Germinal center (tissue), 1 donor: Measurements from ENCODE around the gene SLC11A1.
A peak's percentile ranks its signal among the peaks of the same experiment; 100 is the strongest.

Experiments used
- DNase-seq: peaks from one replicate; pipeline ENCODE4 v3.0.0; 2012; ENCODE audit warnings: mixed read lengths, low spot score

The SLC11A1 gene

DNA sequence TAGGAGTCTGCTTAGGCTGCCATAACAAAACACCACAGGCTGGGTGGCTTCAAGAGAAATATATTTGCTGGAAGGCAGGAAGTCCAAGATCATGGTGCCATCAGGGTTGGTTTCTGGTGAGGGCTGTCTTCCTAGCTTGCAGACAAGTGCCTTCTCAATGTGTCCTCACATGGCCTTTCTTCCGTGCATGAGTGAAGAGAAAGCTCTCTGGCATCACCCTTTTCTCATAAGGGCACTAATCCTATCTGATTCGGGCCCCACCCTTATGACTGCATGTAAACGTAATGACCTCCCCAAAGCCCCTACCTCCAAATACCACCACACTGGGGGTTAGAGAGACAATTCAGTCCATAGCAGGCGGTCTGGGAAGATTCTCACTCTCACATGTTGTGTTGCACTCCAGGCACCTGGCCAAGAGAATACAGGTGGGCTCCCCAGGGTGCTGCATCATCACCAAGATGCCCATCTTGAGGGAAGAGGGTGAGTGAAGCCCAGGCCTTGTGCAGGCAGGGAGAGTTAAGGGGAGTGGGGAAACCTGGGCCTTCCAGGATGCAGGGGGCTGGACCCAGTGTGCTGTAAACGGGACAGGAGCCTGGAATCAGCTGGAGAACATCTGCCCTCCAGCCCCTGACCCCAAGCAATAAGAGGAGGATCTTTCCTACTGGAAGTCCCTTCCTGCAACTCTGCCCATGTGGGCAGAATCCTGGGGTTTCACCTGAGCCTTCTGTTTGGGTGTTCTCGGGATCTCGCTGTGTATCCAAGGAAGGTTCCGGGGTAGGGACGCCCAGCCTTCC is 15.3 kb upstream of the SLC11A1 start:
- no peak for DNase-seq

DNA sequence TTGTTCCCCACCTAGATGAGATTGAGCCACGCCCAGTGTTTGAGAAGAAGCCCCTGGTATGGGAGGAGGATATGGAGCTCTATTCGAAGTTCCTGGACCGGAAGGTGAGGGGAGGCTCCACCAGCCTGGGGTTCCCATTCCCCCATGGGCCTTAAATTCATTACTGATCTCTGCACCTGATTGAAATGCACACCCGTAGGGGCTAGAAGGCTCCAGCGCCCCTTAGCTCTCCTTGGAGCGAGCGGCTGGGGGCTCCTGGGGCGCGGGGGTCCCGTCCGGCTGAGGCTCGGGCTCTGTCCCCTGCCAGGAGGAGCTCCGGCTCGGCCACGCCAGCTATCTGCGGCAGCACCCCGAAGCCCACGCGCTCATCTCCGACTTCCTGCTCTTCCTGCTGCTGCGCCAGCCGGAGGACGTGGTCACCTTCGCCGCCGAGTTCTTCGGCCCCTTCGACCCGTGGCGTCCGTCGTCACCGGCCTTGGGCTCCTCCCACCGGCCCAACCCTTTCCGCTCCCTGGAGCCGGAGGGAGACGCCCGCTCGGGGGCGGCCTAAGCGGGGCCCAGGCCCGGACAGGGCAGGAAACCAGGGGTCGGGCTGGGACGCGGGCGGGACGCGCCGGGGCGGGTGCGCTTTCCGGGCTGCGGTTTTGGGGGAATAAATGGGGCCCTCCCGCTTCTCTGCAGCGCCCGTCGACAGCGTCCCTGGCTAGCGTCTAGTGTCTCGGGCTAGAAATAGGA is 14.5 kb upstream of the SLC11A1 start:
- peak; percentile 80 for DNase-seq

DNA sequence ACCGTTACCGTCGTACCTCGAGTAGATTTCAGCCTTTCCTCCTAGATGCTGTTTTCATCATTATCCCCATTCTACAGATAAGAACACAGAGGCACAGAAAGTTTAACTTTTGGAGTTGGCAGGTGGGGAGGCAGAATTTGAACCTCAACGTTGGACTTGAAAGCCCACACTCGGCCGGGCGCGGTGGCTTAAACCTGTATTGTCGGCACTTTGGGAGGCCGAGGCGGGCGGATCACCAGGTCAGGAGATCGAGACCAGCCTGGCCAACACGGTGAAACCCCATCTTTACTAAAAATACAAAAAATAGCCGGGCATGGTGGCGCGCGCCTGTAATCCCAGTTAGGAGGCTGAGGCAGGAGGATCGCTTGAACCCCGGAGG is 13.9 kb upstream of the SLC11A1 start:
- no peak for DNase-seq

DNA sequence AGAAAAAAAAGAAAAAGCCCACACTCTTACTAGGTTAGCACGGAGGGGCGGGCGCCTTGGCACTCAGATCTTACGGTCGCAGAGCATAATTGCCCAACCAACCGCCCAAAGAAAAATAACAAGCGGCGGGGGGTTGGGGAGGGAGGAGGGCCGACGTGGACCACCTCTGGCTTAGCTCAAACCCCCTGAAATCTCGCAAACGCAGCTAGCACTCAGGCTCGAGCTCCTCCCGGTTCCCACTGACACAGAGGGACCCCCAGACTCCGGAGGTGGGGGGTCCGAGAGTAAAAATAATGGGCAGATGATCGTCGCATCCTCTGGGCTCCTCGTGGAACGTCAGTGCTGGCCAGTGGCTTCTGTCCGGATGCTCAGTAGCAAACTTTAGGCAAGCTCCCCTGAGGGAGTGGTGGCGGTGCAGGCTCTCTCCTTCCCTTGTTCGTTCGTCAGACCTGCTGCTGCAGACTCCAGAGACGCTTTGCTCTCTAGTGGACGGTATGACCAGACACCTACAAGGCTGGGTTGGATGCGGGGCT is 13.4 kb upstream of the SLC11A1 start:
- DNase-seq = no peak

DNA sequence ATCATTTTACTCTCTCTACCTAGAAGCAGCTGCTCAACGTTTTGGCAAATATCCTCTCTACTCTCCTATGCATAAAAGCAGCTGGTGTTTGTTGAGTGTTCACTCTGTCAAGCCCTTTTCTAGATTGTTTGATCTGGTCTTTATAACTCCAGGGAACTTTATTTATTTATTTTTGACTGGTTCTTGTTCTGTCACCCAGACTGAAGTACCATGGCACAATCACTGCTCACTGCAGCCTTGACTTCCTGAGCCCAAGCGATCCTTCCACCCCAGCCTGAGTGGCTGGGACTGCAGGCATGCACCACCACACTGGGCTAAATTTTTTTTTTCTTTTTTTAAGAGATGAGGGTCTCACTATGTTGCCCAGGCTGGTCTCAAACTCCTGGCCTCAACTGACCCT is 12.7 kb upstream of the SLC11A1 start:
- no peak for DNase-seq

DNA sequence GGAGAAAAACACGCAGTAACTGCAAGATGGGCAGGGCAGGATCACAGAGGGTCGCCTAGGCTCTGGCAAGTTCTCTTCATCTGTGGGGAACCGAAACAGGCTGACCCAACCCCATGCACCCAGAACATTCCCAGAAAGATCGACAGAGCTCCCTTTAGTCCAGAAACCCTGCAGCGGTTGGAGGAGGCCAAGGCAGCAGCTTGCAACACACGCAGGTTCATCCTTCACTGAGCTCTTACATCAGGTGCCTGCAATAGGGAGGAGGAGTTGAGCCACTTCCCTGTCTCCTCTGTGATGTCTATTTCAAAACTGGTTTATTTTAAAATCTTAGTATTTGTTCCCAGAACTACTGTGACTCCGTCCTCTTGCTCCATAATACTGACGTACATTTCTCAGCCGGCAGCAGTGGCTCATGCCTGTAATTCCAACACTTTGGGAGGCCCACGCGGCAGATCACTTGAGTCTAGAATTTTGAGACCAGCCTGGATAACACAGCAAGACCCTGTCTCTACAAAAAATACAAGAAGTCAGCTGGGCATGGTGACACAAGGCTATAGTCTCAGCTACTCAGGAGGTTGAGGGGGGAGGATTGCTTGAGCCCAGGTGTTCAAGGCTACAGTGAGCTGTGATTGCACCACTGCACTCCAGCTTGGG is 11.5 kb upstream of the SLC11A1 start:
- DNase-seq = no peak

DNA sequence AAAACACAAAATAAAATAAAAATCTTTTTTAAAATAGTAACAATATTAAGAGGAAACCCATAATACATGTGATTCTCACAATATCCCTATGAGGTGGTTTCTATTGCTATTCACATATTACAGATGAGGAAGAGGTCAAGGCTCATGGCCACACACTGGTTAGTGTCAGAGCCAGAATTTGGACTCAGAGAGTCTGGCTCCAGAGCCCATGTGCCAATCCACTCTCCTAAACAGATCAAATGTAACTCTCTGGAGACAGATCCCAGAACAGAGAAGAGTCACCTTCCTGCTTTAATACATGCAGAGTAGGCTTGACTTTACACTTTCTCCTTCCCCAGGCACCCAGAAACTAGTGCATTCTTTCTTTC is 10.1 kb upstream of the SLC11A1 start:
- DNase-seq = no peak

DNA sequence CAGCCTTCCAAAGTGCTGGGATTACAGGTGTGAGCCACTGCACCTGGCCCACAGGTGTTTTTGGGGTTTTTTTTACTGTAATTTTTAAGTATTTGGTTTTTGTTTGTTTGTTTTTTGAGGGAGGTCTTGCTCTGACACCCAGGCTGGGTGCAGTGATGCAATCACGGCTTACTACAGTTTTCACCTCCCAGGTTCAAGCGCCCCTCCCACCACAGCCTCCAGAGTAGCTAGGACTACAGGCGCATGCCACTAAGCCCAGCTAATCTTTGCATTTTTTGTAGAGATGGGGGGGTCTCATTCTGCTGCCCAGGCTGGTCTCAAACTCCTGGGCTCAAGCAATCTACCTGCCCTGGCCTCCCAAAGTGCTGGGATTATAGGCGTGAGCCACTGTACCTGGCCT is 7.3 kb upstream of the SLC11A1 start:
- DNase-seq = no peak

DNA sequence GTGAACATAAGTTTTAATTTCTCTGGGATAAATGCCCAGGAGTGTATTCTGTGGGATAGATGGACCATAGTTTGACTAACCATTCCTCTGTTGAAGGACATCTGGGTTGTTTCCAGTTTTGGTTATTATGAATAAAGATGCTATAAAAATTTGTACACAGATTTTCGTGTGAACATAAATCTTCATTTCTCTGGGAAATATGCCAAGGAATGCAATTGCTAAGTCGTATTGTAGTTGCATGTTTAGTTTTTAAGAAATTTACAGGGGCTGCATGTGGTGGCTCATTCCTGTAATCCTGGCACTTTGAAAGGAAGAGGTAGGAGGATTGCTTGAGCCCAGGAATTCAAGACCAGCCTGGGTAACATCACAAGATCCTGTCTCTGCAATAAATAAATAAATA is 6.9 kb upstream of the SLC11A1 start:
- no peak for DNase-seq

DNA sequence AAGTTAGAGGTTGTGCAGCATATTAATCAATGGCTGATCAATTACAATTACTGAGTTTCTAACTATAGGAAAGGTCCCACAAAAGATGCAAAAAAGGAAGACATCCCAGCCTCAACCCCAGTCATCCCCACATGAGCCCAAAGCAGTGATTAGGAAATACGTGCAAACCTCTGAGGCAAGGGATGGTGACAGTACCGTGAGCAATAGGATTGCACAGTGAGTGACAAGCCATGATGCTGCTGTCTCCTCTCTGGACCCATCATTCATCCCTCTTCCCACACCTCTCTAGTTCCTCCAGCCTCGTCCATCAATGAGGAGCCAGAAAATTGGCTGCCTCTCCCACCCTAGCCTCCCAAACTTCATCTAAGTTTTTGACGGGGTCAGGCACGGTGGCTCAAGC is 4.0 kb upstream of the SLC11A1 start:
- DNase-seq = no peak

DNA sequence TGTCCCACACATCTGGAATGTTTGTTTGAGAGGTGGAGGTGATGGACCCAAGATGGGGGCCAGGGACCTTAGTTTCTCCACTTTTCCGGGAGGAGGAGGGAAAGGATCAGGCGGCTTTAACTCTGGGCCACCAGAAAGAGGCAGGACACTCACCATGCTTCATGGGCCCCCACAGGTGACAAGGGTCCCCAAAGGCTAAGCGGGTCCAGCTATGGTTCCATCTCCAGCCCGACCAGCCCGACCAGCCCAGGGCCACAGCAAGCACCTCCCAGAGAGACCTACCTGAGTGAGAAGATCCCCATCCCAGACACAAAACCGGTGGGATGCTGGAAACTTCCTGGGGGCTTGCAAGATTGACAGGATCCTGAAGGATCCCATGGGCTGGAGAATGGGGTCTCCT is 712 bp downstream of the SLC11A1 start:
- no peak for DNase-seq

DNA sequence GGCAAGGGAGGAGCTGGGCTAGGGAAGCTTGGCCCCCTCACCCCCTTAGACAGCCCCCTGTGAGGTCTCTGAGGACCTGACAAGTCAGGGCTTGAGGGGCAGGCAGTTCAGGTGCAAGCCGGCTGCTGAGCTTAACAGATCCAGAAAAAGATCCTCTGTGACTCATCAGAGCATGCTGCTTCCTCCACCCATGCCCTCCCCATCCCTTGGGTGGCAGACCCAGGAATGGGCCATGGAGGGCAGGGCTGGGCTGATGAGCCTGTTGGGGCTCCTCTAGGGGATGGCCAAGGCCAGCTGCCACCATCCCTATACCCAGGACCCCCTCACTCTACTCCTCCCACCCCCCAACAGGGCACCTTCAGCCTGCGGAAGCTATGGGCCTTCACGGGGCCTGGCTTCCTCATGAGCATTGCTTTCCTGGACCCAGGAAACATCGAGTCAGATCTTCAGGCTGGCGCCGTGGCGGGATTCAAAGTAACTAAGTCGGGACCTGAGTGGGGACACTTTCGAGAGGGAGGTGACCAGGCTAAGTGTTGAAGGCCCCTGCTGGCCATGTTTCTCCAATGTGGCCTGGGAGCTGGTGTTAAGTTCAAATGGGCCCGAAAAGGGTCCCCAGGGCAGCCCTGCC is 1.9 kb downstream of the SLC11A1 start:
- no peak for DNase-seq

DNA sequence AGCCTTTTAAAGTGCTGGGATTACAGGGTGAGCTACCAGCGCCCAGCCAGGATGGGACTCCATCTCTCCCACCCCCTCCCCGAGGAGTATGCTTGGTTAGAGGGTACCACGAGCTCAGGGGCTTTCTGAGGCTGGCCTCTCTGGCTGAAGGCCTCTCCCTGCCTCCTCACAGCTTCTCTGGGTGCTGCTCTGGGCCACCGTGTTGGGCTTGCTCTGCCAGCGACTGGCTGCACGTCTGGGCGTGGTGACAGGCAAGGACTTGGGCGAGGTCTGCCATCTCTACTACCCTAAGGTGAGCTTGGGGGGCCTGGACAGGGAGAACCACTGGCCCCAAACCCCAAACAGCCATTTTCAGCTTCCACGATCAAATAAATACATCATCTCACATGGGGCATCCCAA is 2.9 kb downstream of the SLC11A1 start:
- DNase-seq = no peak

DNA sequence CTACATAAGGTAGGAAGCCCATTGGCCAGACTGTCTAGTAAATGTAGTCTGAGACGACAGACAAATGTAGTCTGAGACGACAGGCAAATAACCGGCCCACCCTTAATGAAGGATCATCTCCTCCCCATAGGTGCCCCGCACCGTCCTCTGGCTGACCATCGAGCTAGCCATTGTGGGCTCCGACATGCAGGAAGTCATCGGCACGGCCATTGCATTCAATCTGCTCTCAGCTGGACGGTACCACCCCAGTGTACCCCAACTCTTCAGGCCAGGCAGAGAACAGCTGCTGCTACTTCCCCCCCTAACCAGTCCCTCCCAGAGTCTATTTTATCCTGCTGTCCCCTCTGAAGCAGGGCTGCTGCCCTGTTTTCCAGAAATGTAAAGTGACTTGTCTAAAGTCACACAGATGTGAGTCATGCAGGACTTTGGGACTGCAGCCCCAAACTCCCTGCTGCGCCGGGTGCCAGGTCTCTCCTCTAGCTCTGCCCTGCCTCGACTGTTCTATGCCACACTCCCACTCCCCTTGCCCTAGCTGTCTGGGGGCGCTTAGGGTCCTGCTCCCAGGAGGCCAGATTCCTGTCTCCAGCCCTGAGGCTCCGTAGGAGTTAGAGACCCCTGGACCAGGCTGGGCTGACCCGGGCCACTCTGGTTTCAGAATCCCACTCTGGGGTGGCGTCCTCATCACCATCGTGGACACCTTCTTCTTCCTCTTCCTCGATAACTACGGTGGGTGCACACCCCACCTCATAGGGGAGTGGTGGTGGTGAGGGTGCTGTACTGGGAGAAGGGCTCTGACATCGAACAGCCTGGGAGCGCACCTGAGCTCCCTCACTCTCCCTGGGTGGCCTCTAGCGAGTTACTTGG is 4.7 kb downstream of the SLC11A1 start:
- DNase-seq = no peak

DNA sequence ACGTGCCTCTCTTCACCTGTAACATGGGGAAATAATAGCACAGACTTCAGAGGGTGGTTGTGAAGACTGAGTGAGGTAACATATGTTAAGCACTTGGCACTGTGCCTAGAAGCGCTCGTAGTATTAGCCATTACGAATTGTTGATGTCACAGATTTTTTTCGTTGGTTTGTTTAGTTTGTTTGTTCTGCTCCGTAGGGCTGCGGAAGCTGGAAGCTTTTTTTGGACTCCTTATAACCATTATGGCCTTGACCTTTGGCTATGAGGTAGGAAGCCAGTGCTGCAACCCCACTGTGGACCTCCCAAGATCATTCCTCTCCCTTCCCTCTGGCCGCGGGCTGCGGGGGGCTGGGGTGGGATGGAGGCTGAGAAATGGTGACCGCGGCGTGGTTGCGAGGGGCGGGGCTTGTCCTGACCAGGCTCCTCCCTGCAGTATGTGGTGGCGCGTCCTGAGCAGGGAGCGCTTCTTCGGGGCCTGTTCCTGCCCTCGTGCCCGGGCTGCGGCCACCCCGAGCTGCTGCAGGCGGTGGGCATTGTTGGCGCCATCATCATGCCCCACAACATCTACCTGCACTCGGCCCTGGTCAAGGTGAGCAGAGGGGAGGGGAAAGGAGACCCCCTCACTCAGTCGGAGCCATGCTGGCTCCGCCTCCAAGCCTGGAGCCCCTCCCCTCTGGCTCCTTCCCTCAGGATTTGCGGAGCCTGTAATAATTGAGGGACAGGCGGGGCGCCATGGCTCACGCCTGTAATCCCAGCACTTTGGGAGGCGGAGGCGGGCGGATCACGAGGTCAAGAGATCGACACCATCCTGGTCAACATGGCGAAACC is 5.5 kb downstream of the SLC11A1 start:
- DNase-seq = peak; percentile 51

DNA sequence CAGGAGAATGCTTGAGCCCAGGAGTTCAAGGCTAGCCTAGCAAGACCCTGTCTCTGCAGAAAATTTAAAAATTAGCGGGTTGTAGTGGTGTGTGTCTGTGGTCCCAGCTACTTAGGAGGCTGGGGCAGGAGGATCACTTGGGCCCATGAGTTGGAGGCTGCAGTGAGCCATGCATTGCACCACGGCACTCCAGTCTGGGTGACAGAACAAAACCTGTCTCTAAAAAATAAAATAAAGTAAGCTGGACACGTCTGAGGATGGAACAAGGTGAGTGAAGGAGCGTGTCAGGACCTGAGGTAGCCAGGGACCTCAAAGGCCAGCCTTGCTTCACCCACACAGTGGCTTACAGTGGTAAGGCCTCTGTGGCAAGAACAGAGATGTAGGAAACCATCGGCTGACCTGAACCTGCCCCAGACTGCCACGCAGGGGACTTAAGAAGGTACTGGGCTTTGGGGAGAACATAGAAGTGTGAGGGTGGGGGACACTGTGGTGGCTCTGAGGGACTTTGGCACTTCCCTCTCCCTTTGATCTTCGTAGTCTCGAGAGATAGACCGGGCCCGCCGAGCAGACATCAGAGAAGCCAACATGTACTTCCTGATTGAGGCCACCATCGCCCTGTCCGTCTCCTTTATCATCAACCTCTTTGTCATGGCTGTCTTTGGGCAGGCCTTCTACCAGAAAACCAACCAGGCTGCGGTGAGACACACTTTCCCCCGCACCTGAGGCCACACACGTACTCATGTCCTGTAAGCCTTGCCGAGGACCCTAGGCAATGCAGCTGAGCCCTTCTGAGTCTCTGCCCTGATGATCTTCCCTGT is 7.5 kb downstream of the SLC11A1 start:
- no peak for DNase-seq

DNA sequence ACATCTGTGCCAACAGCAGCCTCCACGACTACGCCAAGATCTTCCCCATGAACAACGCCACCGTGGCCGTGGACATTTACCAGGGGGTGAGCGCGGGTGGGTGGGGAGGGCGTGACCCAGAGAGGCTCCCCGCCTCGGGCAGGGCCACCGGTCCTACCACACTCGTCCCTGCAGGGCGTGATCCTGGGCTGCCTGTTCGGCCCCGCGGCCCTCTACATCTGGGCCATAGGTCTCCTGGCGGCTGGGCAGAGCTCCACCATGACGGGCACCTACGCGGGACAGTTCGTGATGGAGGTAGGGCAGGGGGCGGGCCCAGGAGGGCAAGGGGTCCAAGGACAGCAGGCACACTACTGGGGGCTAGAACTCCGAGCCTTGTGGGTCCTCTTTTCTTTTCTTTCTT is 9.1 kb downstream of the SLC11A1 start:
- no peak for DNase-seq

DNA sequence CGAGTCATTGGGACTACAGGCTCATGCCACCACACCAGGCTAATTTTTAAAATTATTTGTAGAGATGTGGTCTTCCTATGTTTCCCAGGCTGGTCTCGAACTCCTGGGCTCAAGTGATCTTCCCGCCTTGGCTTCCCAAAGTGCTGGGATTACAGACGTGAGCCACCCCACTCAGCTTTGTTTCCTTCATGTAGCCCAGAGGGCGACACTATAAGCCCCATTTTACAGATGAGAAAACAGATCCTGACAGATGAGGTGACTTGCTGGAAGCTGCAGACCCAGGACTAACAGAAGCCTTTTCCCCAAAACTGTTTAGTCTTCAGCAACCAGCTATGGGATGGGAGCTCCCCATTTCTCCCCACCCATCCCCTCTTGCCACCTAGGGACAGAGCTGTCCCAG is 10.4 kb downstream of the SLC11A1 start:
- DNase-seq = no peak

DNA sequence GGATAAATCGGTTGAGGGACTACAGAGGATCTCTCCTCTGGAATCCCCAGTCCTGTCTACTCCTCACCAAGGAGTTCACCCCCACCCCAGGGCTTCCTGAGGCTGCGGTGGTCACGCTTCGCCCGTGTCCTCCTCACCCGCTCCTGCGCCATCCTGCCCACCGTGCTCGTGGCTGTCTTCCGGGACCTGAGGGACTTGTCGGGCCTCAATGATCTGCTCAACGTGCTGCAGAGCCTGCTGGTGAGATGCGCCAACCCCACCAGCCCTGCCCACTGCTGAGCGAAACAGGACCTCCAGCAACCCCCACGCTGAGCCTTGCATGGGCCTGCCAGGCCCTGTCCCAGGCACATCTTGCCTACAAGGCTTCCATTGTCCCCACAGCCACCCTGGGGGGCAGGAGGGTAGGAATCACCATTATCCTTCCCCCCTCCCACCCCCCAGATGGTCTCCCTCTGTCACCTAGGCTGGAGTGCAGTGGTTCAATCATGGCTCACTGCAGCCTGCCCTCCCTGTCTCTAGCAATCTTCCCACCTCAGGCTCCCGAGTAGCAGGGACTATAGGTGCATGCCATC is 10.9 kb downstream of the SLC11A1 start:
- DNase-seq = no peak
